ENCODE data around the gene CTNNBL1.
"Not testable (repeated sequence)": the region's sequence is repeated elsewhere in the genome, so short reads cannot be mapped to it uniquely, and the experiment has no call there.

The CTNNBL1 gene

GRCh38 chr20:37711994-37712964, 18.4 kb downstream of the CTNNBL1 start:
- no peak for DNase-seq

GRCh38 chr20:37713396-37713795, 19.6 kb downstream of the CTNNBL1 start:
- no peak for DNase-seq

- DNase-seq: no peak
These were observed 21.3 kb downstream of the CTNNBL1 start for GRCh38 chr20:37714978-37715672.

- no peak for DNase-seq
These were observed 27.9 kb downstream of the CTNNBL1 start for GRCh38 chr20:37721751-37722150.

DNA sequence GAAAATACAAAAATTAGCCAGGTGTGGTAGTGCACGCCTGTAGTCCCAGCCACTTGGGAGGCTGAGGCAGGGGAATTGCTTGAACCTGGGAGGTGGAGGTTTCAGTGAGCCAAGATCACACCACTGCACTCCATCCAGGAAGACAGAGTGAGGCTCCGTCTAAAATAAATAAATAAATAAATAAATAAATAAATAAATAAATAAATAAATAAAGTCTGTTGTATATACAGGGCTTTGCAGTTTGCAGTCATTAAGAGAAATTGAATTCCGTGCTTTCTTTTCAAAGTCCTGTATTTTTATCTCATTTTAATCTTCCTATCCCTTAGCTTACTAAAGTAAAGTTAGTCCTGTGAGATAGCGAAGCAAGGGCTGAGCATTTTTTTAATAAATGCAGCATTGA, 28.5 kb downstream of the CTNNBL1 start:
- DNase-seq: not testable (repeated sequence)

DNA sequence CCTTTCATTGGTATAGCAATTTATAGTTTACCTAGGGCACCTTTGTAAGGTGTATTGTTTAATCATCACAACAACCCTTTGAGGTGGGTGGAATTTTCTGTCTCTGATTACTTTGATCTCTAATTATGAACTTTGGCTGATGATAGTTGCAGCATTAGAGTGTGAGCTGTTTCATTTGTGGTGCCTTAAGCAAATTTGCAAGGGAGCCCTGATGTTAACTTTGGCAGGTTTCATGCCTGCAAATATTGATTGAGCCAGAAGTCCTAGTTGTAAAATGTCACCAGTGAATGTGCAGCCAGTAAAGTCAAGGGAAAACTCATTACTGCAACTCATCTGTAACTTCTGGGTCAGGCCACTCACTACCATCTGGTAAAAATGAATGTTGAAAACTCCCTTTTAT, 29.8 kb downstream of the CTNNBL1 start:
- no peak for DNase-seq

- DNase-seq: no peak
These were observed 31.3 kb downstream of the CTNNBL1 start for GRCh38 chr20:37725165-37725564.

DNA sequence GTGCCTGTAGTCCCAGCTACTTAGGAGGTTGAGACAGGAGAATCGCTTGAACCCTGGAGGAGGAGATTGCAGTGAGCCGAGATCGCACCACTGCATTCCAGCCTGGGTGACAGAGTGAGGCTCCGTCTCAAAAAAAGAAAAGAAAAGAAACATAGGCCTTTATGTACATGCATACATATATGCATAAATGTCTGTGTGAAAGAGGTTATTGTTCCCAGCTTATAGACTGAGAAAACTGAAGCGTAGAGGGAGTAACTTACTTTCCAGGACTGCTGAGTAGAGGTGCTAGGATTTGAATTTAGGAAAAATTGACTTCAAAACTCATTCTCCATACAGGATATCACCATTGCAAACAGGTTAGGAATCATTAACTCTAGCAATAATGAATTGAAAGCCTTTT, 32.0 kb downstream of the CTNNBL1 start:
- no peak for DNase-seq

GRCh38 chr20:37726321-37726720, 32.5 kb downstream of the CTNNBL1 start:
- DNase-seq: no peak

DNA sequence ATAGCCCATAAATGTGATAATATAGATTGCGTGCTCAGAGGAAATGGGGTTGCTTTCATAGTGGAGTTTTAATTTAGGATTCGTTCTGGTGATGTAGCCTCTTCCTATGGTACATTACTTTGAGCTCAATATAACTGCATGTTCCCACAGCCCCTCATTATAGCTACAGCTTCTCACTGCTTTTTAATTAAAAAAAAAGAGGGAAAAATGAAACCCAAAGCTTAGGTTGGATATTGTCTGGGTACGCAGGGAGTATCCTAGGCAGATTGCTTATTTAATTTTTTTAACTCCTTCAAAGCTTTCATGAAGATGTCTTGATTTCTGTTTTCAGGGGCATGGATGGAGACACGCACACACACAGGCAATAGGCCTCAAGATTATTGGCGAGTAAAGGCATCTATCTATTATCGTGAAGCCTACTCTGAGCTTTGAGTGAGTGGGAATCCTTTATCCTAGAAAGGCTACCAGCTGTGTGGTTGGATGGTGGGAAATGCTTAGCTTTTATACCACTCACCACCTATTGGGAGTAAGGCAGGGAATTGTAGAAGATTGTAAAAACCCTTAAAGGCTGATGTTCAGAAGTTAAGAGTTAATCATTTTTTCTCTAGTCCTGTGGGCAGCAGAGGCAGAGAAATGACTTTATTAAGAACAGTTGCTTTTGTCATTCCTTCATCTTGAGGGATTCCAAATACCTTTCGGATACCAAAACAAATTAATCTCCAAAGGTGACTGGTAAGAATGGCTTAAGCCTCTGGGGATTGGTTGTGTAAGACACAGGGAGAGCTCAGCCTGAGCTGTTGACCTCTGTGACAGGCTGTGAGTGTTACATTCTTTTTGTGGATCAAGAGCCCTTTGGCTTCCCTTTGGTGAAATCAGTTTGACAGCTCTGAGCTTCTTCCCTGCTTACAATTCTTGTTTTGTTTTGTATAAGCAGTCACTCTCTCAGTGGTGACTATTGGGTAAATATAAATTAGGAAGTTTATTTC, 33.4 kb downstream of the CTNNBL1 start:
- DNase-seq: no peak

- DNase-seq: no peak
These were observed 34.3 kb downstream of the CTNNBL1 start for GRCh38 chr20:37727957-37728634.

DNA sequence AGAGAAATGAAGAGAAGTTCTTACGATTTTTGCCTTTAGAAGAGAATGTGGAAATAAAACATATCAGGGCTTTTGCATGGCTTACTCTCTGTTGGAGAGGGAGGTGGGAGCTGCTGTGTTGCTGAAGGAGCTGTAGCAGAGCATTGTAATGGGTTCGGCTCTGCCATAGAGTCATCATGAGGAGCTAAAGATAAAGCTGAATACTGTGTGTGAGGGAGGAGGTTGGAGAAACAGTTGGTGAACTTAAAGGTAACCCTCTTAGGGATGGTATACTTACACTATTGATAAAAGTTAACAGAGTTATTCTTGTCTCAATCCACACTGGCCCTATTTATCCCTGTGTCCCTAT, 34.8 kb downstream of the CTNNBL1 start:
- DNase-seq: no peak

- DNase-seq: no peak
These were observed 35.6 kb downstream of the CTNNBL1 start for GRCh38 chr20:37729452-37729851.

DNA sequence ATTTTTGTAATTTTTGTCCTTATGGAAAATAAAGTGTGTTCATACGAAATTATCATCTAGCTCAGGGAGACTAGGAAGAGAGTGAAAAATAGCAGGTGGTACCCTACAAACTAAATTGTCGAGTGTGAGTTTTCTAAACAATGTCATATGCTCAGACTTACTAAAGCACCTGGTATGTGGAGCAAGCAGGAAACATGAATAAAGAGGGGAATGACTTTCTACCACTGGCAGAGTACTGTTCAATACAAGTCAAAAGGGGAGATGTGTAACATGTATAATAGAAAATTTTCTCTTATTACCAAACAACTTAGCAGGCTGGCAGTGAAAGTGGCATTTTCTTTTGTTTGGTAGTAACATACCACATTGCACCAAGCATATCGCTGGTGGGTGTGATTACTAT, 36.1 kb downstream of the CTNNBL1 start:
- DNase-seq: no peak

DNA sequence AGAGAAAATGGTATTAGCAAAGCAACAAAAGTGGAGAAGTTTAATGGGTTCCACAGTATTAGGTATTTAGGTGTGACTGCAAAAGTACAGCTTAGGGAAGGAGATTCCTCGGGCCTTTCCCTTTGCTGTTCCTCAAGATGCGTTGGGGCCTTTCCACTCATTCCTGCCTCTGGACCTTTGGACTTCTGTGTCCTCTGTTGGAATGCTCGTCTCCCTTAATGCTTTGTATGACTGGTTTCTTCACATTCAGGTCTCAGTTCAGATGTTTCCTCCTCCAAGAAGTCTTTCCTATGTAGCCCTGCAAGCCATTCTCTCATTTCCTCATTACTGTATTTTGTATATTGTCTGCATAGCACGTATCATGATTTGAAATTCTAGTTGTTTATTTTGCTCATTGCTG, 39.6 kb downstream of the CTNNBL1 start:
- DNase-seq: no peak

- DNase-seq: no peak
These were observed 40.6 kb downstream of the CTNNBL1 start for GRCh38 chr20:37734228-37734985.

DNA sequence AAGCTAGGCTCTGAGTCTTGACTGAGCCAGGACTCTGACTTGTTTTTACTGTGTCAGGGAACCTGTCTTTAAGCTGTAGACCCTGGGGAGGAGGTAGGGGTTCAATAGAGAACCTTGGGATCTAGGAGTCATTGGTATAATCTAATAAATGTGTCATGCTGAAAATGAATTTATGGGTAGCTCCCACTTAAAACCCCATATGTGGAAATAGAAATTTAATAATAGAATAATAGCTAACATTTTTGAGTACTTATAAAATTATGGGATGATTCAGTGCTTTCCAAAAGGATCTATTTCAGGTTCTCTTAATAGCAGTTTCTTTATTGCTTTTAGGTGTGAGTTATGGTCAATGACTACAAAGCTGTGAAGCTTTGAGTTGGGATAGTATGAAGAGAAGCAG, 41.7 kb downstream of the CTNNBL1 start:
- DNase-seq: no peak

DNA sequence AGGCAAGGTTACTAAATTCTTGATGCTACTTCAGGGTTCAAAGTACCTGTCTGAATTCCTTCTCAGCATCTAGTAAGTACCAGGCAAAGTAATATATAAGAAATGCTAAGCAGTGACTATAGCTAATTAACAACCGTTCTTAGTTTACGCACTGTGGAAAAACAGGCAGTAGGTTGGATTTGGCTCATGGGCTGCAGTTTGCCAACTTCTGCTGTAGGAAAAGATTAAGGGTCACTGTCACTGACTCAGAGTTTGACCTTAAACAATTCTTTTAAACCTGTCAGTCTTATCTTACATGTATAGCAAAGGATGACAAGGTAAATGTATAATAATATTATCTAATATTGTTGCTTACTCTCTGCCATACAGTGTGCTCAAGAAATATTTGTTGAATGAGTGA, 42.3 kb downstream of the CTNNBL1 start:
- DNase-seq: no peak

- no peak for DNase-seq
These were observed 44.1 kb downstream of the CTNNBL1 start for GRCh38 chr20:37737826-37738420.

GRCh38 chr20:37741055-37741454, 47.2 kb downstream of the CTNNBL1 start:
- DNase-seq: no peak

DNA sequence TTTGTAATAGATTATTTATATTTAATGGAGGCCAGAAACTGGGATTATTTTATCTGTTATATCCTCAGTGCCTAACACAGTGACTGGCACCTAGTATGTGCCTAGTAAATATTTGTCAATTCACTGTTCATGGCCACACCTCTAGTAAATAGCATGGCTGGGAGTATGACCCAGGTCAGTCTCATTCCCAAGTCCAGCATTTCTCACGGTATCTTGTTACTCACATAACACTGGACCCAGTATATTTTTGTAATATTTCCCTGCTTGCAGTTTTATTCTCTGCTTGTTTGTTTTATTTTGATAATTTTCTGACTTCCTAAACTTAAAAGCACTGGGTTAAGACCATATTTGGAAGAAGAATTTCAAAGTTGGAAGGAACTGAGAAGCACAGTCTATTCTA, 47.7 kb downstream of the CTNNBL1 start:
- DNase-seq: no peak

All from stimulated activated CD4-positive, alpha-beta T cell treated with anti-CD3 and anti-CD28 coated beads, Interleukin-12 subunit alpha, Interleukin-12 subunit beta, amount 100 ng/mL, for 4 hours (primary cell).